Fibroblast of skin of abdomen (primary cell): Measurements from ENCODE around the gene PFKP.
"Not testable (repeated sequence)": the region's sequence is repeated elsewhere in the genome, so short reads cannot be mapped to it uniquely, and the experiment has no call there.

Experiments used
- DNase-seq: peaks from one replicate; pipeline ENCODE4 v3.0.0-alpha.2; 2013

PFKP gene

GRCh38 chr10:3099291-3100092 is 32.1 kb downstream of the PFKP start:
- DNase-seq: peak; percentile 81

DNA sequence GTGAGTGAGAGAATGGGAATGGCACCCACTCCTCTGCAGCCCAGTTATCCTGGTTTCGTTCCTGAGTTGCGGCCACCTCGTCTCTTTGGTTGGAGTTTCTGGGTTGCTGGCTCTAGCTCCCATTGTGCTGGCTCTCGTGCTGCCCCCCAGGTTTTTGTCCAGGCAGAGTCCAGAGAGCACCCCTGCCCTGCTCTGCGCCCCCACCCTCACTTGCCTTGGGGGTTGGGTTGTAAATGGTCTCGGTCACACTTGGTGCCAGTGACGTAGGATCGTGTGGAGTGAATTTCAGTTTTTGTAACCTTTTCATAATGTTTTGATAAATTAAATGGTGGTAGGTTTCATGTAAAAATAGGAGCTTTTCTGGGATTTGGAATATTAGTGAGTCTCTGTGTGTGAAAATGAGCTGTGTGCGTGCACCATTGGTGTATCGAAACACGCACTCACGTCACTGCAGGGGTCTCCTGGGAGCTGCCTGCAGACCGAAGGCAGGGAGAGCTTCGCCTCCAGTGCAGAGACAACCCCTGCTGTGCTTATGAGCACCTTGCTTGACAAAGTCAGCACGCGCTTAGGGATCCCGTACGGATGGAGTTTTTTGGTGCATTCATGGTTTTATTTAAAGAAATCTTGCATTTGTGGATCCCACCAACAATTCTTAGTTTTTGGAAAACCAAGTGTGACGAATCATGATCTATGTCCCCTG is 32.9 kb downstream of the PFKP start:
- DNase-seq: no peak

DNA sequence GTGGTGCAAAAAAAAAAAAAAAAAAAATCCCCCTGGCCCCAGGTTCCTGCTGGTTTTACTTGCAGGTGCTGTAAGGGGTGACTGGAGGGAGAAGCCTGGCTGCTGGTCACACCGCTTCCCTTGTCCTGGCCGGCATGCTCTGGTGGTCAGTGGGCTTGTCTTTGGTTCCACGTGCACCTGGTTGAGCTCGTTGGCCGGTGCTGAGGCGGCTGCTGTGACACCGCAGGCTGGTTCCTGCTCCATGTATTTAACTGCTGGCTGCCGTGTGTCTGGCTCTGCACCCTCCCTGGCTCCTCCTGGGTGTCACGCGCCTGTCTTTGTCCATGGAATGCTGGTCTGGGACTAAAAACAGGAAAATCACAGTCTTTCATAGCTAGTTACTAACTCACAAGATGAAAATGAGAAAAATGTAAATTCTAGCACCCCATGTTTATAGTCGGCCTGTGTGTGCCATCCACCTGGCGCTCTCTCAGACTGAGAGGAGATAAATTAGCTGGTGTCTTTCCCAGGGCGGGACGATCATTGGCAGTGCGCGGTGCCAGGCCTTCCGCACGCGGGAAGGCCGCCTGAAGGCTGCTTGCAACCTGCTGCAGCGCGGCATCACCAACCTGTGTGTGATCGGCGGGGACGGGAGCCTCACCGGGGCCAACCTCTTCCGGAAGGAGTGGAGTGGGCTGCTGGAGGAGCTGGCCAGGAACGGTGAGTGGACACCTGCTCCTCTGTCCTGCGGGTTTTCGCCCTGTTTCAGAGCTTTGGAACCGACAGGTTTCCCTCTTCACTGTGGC is 33.7 kb downstream of the PFKP start:
- no peak for DNase-seq

DNA sequence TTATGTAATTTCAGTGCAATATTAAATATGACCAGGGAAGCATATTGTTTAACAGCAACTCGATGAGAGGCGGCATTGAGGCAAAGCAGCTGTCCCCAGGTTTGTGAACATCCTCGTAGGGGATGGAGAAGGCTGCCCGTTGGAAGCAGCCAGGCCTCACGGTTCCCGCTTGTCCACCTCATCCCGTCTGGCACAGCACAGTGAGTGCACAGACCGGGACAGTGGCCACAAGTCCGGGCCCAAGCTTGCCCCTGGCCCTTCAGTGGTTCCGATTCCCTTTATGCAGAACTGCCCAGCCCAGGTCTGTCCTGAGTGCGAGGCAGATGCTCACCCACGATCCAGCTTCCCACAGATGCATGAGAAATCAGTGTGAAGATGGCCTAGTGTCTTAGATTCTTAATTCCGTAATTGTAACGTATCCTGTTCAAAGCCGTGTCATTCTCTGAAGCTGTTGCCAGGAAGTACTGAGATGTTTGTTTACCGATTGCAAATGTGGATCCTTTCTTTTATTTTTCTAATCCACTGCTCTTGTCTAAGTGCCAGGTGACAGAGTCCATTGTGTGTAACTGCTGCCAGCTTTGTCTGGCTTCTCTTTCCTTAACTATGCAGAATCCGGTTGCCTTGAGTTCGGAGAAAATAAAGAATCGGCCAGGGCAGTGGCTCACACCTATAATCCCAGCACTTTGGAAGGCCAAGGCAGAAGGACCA is 35.5 kb downstream of the PFKP start:
- DNase-seq: no peak

DNA sequence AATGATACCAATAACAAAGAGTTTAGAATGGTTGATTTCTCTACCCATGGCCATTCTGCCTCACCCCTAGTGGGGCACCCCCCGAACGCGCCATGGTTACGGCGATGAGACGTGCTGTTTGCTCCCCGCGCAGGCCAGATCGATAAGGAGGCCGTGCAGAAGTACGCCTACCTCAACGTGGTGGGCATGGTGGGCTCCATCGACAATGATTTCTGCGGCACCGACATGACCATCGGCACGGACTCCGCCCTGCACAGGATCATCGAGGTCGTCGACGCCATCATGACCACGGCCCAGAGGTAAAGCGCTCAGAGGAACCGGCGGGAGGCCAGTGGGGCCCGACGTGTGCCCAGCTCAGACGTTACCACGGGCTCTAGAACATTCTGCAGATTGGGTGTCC is 36.3 kb downstream of the PFKP start:
- no peak for DNase-seq

GRCh38 chr10:3104251-3104918 is 37.0 kb downstream of the PFKP start:
- no peak for DNase-seq

- DNase-seq: no peak
Measured at GRCh38 chr10:3105166-3105565, 37.8 kb downstream of the PFKP start.

GRCh38 chr10:3105905-3106304 is 38.6 kb downstream of the PFKP start:
- DNase-seq: no peak

- not testable (repeated sequence) for DNase-seq
Measured at GRCh38 chr10:3106328-3106727, 39.0 kb downstream of the PFKP start.

- DNase-seq: peak; percentile 30
Measured at GRCh38 chr10:3106928-3107425, 39.6 kb downstream of the PFKP start.

DNA sequence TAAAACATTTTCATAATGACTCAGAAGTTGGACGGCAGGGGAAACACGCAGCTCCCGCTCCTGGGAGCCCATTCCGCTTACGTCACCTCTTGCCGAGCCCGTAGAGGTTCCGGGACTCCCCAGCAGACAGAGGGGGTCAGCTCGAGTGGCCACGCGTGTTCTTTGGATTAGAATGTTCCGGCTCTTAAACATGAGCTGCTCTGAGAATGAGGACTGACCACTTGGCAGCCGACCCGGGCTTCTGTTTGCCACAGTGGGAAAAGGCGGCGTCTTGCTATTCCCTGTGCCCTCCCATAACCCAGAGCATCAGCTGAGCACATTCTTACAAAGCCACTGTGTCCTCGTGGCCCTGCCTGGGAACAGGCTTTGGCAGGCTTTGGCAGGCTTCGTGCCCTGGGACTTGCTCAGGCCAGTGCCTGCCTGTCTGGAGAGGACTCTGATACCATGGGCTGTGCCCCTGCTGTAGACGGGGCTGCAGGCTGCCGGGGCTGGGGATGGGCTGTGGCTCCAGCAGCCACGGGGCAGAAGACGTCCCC is 40.1 kb downstream of the PFKP start:
- peak; percentile 70 for DNase-seq

DNA sequence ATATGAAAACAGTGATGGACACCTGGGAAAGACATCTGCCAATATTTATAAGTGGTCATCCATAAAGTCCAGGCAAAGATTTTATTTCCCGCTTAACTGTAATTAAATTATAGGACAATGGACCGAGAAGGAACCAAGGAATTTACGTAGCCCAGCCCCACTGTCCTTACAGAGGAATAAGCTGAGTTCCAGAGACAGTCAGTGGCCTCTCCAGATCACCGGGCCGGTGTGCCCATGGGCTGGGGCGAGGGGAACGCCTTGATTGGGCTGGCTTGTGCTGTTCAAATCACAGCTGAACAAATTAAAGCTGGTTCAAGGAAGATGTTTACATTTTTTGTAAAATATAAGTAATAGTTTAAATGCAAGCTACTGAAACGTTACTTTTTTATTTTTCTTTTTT is 40.7 kb downstream of the PFKP start:
- no peak for DNase-seq

GRCh38 chr10:3108575-3109105 is 41.3 kb downstream of the PFKP start:
- DNase-seq: no peak

DNA sequence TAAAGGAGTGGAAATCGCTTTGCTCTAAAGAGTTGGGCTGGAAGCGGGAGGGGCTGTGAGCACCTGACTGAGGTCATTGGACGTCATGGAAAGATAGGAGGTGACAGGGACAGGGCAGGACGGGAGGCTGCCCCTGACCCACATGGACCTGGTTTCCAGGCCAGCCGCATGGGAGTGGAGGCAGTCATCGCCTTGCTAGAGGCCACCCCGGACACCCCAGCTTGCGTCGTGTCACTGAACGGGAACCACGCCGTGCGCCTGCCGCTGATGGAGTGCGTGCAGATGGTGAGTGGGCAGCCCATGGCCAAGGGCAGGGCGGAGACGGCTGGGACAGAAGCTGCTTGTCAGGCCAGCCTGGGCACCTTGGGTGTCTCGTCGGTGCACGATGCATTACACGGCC is 41.8 kb downstream of the PFKP start:
- DNase-seq: no peak

- no peak for DNase-seq
Measured at GRCh38 chr10:3109633-3110032, 42.3 kb downstream of the PFKP start.

DNA sequence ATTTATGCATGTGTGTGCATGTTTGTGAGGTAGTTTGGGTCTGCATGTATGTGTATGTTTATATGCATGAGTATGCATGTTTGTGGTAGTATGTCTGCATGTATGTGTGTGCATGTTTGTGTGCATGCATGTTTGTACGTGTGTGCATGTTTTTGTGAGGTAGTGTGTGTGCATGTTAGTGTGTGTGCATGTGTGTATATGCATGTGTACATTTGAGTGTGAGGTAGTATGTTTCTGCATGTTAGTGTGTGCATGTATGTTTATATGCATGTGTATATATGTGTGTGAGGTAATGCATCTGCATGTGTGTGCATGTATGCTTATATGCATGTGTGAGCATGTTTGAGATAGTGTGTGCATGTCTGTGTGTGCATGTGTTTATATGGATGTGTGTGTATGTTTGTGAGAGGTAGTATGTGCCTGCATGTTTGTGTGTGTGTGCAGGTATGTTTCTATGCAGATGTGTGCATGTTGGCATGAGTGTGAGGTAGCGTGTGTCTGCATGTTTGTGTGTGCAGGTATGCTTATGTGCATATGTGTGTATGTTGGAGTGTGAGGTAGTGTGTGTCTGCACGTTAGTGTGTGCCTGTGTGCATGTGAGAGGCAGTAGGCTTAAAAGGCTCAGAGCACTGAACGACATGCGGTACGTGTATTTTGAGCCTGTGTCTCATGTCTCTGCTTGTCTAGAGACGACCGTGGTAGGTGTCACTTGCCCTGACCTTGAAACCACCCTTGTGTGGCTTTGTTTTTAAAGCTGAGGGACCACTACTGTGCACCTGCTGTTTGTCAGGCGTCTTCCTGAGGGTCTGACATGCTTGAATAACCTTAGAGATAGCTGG is 43.7 kb downstream of the PFKP start:
- DNase-seq: no peak

GRCh38 chr10:3111621-3112163 is 44.3 kb downstream of the PFKP start:
- no peak for DNase-seq

- DNase-seq: no peak
Measured at GRCh38 chr10:3113343-3113720, 46.0 kb downstream of the PFKP start.

GRCh38 chr10:3115685-3116084 is 48.3 kb downstream of the PFKP start:
- DNase-seq: no peak

- DNase-seq: no peak
Measured at GRCh38 chr10:3116508-3117100, 49.3 kb downstream of the PFKP start.
